ENCODE results near the gene OTUD1. TPM values are rescaled to one million over a fixed set of nuclear protein-coding genes. Genes with fewer than 3 reads are reported as not detected.

The OTUD1 gene
- polyA plus RNA-seq, 3 donors, result 18.8 to 81.0 (median 24.5) TPM

- no peak overlapping the region for H3K4me3 ChIP-seq (replicated peaks in 1 of 3; ENCODE audit: low read depth in 2 of 3, low read length in 3 of 3)
- no peaks in the 10 kb centered on the region for H3K9me3 ChIP-seq (replicated peaks in 1 of 2; ENCODE audit: control insufficient read depth in 1 of 2, insufficient read depth in 1 of 2, low read length in 2 of 2)
- DNase-seq, result no peak
- no peaks in the 10 kb centered on the region for H3K79me2 ChIP-seq (ENCODE audit: insufficient read depth, low read length)
- no peak overlapping the region for H3K27ac ChIP-seq (ENCODE audit: low read depth in 1 of 2, low read length in 2 of 2)
- WGBS (ENCODE audit: insufficient coverage), result 100% methylated on average over 1 of the region's 2 CpGs
- H2AFZ ChIP-seq (ENCODE audit: insufficient read depth, low read depth, low read length, poor library complexity, severe bottlenecking), result no peak overlapping the region
- no peaks in the 10 kb centered on the region for H3K36me3 Mint-ChIP-seq
- H3K4me1 Mint-ChIP-seq, result peaks cover 34% of the 10 kb centered on the region
- TF ChIP-seq CTCF (IDR thresholded peaks at IDR 0.05), result no peak
- peaks cover 0 to 6% (median 1%) of the 10 kb centered on the region in 3 donors for H3K27me3 Mint-ChIP-seq (ENCODE audit: low read depth in 3 of 3)
- no peaks in the 10 kb centered on the region for H3K36me3 ChIP-seq (replicated peaks in 1 of 2; ENCODE audit: control insufficient read depth in 1 of 2, insufficient read depth in 2 of 2, low read length in 2 of 2)
- peaks cover 32 to 33% of the 10 kb centered on the region in 2 donors for H3K4me1 ChIP-seq (ENCODE audit: control insufficient read depth in 1 of 2, insufficient read depth in 2 of 2, low read length in 2 of 2)
- no peaks in the 10 kb centered on the region for H4K20me1 ChIP-seq (ENCODE audit: insufficient read depth, low read length)
- H3K4me3 Mint-ChIP-seq, result no peak overlapping the region
- peak overlapping the region in 5 of 7 donors; percentile 92 to 99 (median 99) for H3K27ac Mint-ChIP-seq
- H3K9ac ChIP-seq (ENCODE audit: insufficient read depth, low read length, poor library complexity, severe bottlenecking), result no peak overlapping the region
- H3K4me2 ChIP-seq (replicated peaks; ENCODE audit: extremely low read depth, low read length, poor library complexity, severe bottlenecking), result no peak overlapping the region
- H3K9me3 Mint-ChIP-seq, result peaks cover 0 to 2% (median 0%) of the 10 kb centered on the region in 7 donors
- intact Hi-C loops (cut with micrococcal nuclease), result no loop called here
- no peaks in the 10 kb centered on the region for H3K27me3 ChIP-seq (ENCODE audit: control insufficient read depth in 2 of 2, insufficient read depth in 2 of 2, low read length in 2 of 2)
Observed at GRCh38 chr10:23414658-23415057, 24.2 kb upstream of the OTUD1 start.

GRCh38 chr10:23417254-23417653, 21.6 kb upstream of the OTUD1 start:
- no peak overlapping the region for H2AFZ ChIP-seq (ENCODE audit: insufficient read depth, low read depth, low read length, poor library complexity, severe bottlenecking)
- no peaks in the 10 kb centered on the region for H3K36me3 Mint-ChIP-seq
- DNase-seq, result no peak
- H3K4me3 Mint-ChIP-seq, result no peak overlapping the region
- H3K9me3 ChIP-seq (replicated peaks in 1 of 2; ENCODE audit: control insufficient read depth in 1 of 2, insufficient read depth in 1 of 2, low read length in 2 of 2), result no peaks in the 10 kb centered on the region
- intact Hi-C loops (cut with micrococcal nuclease), result no loop called here
- no peak overlapping the region for H3K9ac ChIP-seq (ENCODE audit: insufficient read depth, low read length, poor library complexity, severe bottlenecking)
- no peaks in the 10 kb centered on the region for H4K20me1 ChIP-seq (ENCODE audit: insufficient read depth, low read length)
- H3K27ac ChIP-seq (ENCODE audit: low read depth in 1 of 2, low read length in 2 of 2), result no peak overlapping the region
- H3K4me2 ChIP-seq (replicated peaks; ENCODE audit: extremely low read depth, low read length, poor library complexity, severe bottlenecking), result no peak overlapping the region
- H3K9me3 Mint-ChIP-seq, result peaks cover 0 to 2% (median 0%) of the 10 kb centered on the region in 7 donors
- WGBS (ENCODE audit: insufficient coverage), result 100% methylated on average over 1 of the region's 1 CpG
- no peaks in the 10 kb centered on the region for H3K36me3 ChIP-seq (replicated peaks in 1 of 2; ENCODE audit: control insufficient read depth in 1 of 2, insufficient read depth in 2 of 2, low read length in 2 of 2)
- H3K4me1 Mint-ChIP-seq, result peaks cover 31% of the 10 kb centered on the region
- H3K79me2 ChIP-seq (ENCODE audit: insufficient read depth, low read length), result no peaks in the 10 kb centered on the region
- H3K27me3 Mint-ChIP-seq (ENCODE audit: low read depth in 3 of 3), result peaks cover 0 to 8% (median 0%) of the 10 kb centered on the region in 3 donors
- no peak for TF ChIP-seq CTCF (IDR thresholded peaks at IDR 0.05)
- peaks cover 25 to 27% of the 10 kb centered on the region in 2 donors for H3K4me1 ChIP-seq (ENCODE audit: control insufficient read depth in 1 of 2, insufficient read depth in 2 of 2, low read length in 2 of 2)
- H3K27me3 ChIP-seq (ENCODE audit: control insufficient read depth in 2 of 2, insufficient read depth in 2 of 2, low read length in 2 of 2), result no peaks in the 10 kb centered on the region
- no peak overlapping the region for H3K4me3 ChIP-seq (replicated peaks in 1 of 3; ENCODE audit: low read depth in 2 of 3, low read length in 3 of 3)
- H3K27ac Mint-ChIP-seq, result no peak overlapping the region
